ENCODE results near the gene CDC42EP4. TPM values are rescaled to one million over a fixed set of nuclear protein-coding genes. Genes with fewer than 3 reads are reported as not detected.

The CDC42EP4 gene
- total and polyA plus RNA-seq, 2 experiments from 2014 or later = 62.4 to 82.7 TPM

GRCh38 chr17:73324711-73325526, 13.1 kb upstream of the CDC42EP4 start:
- Histone ChIP-seq H3K36me3 (replicated peaks; ENCODE audit: insufficient read depth, low read depth) (no peaks in the 10 kb centered on the region), H4K20me1 (ENCODE audit: insufficient read depth, poor library complexity, severe bottlenecking) (no peaks in the 10 kb centered on the region), H3K4me2 (peak overlapping the region; percentile 51), H2AFZ (no peak overlapping the region), H3K9me2 (replicated peaks; ENCODE audit: insufficient read depth) (no peaks in the 10 kb centered on the region), H3K4me1 (ENCODE audit: insufficient read depth) (peaks cover 31% of the 10 kb centered on the region), H3K9me3 (ENCODE audit: low read depth) (no peaks in the 10 kb centered on the region), H3K4me3 (no peak overlapping the region), H3K79me2 (no peaks in the 10 kb centered on the region), H3K27ac (peak overlapping the region; percentile 90), H3K27me3 (no peaks in the 10 kb centered on the region)
- WGBS (ENCODE audit: low lambda C conversion rate, missing lambda C conversion rate) = 62% methylated on average over 16 of the region's 17 CpGs
- no peak for DNase-seq (ENCODE audit: low spot score)
- TF ChIP-seq EZH2phosphoT487 (IDR thresholded peaks at IDR 0.05; ENCODE audit: low read depth, severe bottlenecking, unreplicated experiment) (no peak), CTCF (IDR thresholded peaks at IDR 0.05; ENCODE audit: poor library complexity) (no peak), EZH2 (IDR thresholded peaks at IDR 0.05; ENCODE audit: borderline replicate concordance) (no peak)

GRCh38 chr17:73324160-73324475, 12.3 kb upstream of the CDC42EP4 start:
- Histone ChIP-seq H3K9me3 (ENCODE audit: low read depth) (no peaks in the 10 kb centered on the region), H3K4me3 (no peak overlapping the region), H3K27me3 (no peaks in the 10 kb centered on the region), H3K79me2 (no peaks in the 10 kb centered on the region), H4K20me1 (ENCODE audit: insufficient read depth, poor library complexity, severe bottlenecking) (no peaks in the 10 kb centered on the region), H3K27ac (peak overlapping the region; percentile 90), H2AFZ (no peak overlapping the region), H3K4me2 (peak overlapping the region; percentile 65), H3K9me2 (replicated peaks; ENCODE audit: insufficient read depth) (no peaks in the 10 kb centered on the region), H3K4me1 (ENCODE audit: insufficient read depth) (peaks cover 31% of the 10 kb centered on the region), H3K36me3 (replicated peaks; ENCODE audit: insufficient read depth, low read depth) (no peaks in the 10 kb centered on the region)
- peak; percentile 78 for DNase-seq (ENCODE audit: low spot score)
- TF ChIP-seq EZH2phosphoT487 (IDR thresholded peaks at IDR 0.05; ENCODE audit: low read depth, severe bottlenecking, unreplicated experiment) (no peak), CTCF (IDR thresholded peaks at IDR 0.05; ENCODE audit: poor library complexity) (no peak), EZH2 (IDR thresholded peaks at IDR 0.05; ENCODE audit: borderline replicate concordance) (no peak)
- WGBS (ENCODE audit: low lambda C conversion rate, missing lambda C conversion rate) = 29% methylated on average over 9 of the region's 9 CpGs

GRCh38 chr17:73323409-73324159, 11.8 kb upstream of the CDC42EP4 start:
- Histone ChIP-seq H3K4me1 (ENCODE audit: insufficient read depth) (peaks cover 36% of the 10 kb centered on the region), H3K27ac (peak overlapping the region; percentile 90), H3K27me3 (no peaks in the 10 kb centered on the region), H3K36me3 (replicated peaks; ENCODE audit: insufficient read depth, low read depth) (no peaks in the 10 kb centered on the region), H3K9me2 (replicated peaks; ENCODE audit: insufficient read depth) (no peaks in the 10 kb centered on the region), H3K9me3 (ENCODE audit: low read depth) (no peaks in the 10 kb centered on the region), H3K4me2 (peak overlapping the region; percentile 65), H2AFZ (no peak overlapping the region), H3K79me2 (no peaks in the 10 kb centered on the region), H3K4me3 (no peak overlapping the region), H4K20me1 (ENCODE audit: insufficient read depth, poor library complexity, severe bottlenecking) (no peaks in the 10 kb centered on the region)
- DNase-seq (ENCODE audit: low spot score) = peak; percentile 65
- WGBS (ENCODE audit: low lambda C conversion rate, missing lambda C conversion rate) = 31% methylated on average over 5 of the region's 5 CpGs
- TF ChIP-seq EZH2phosphoT487 (IDR thresholded peaks at IDR 0.05; ENCODE audit: low read depth, severe bottlenecking, unreplicated experiment) = no peak
- TF ChIP-seq CTCF (IDR thresholded peaks at IDR 0.05; ENCODE audit: poor library complexity) = no peak
- TF ChIP-seq EZH2 (IDR thresholded peaks at IDR 0.05; ENCODE audit: borderline replicate concordance) = no peak
